ENCODE data around the gene THSD7B.

GRCh38 chr2:137508739-137509384 lies 743.5 kb downstream of the THSD7B start:
- TF ChIP-seq CTCF (IDR thresholded peaks at IDR 0.05): no peak
- no peak for TF ChIP-seq POLR2A (IDR thresholded peaks at IDR 0.05)
